DMS 273 (cell line): ENCODE results near the gene UBASH3A.

Experiments used
- DNase-seq: peaks from one replicate; lab custom pipeline; 2025; ENCODE audit not compliant: unreplicated experiment; lab: John Stamatoyannopoulos, UW

Gene UBASH3A, protein sequence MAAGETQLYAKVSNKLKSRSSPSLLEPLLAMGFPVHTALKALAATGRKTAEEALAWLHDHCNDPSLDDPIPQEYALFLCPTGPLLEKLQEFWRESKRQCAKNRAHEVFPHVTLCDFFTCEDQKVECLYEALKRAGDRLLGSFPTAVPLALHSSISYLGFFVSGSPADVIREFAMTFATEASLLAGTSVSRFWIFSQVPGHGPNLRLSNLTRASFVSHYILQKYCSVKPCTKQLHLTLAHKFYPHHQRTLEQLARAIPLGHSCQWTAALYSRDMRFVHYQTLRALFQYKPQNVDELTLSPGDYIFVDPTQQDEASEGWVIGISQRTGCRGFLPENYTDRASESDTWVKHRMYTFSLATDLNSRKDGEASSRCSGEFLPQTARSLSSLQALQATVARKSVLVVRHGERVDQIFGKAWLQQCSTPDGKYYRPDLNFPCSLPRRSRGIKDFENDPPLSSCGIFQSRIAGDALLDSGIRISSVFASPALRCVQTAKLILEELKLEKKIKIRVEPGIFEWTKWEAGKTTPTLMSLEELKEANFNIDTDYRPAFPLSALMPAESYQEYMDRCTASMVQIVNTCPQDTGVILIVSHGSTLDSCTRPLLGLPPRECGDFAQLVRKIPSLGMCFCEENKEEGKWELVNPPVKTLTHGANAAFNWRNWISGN

DNA sequence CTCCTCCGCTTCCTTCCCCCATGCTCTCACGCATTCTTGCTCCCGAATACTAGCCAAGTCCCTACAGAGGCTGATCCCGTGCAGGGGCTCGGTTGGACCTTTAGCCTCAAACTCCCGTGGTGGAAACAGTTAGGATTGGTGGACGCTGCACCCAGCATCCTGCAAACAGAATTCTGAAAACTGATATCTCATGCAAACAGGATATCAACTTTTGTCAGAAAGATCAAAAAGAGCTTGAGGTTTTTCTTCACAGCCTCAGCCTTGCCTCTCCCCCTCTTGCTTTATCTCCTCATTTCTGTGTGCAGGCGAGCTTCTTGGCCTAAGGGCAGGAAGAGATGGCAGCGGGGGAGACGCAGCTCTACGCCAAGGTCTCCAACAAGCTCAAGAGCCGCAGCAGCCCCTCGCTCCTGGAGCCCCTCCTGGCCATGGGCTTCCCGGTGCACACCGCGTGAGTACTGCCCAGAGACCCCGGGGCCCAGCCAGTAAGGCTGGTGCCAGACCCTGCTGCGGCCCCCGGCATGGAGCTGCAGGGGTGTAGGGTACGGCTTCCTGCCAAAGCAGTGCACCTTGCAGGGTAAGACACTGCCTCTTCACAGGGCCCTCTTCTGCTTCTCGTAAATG, at the start of gene UBASH3A:
TSS of gene UBASH3A (plus strand) at position 292 of the 621 bp plus-strand sequence. CDS start at position 336, 44 bp downstream.
- DNase-seq: no peak

DNA sequence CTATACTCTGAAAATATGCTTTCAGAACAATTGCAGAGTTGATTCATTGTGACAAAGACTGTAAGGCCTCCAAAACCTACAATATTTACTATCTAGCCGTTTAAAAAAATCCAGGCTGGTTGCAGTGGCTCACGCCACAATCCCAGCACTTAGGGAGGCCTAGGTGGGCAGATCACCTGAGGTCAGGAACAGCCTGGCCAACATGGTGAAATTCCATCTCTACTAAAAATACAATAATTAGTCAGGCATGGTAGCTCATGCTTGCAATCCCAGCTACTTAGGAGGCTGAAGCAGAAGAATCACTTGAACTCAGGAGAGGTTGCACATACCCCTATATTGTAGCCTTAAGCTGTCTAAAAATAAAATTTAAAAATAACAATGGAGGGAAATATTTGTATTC, 47.7 kb upstream of the UBASH3A start:
- no peak for DNase-seq

DNA sequence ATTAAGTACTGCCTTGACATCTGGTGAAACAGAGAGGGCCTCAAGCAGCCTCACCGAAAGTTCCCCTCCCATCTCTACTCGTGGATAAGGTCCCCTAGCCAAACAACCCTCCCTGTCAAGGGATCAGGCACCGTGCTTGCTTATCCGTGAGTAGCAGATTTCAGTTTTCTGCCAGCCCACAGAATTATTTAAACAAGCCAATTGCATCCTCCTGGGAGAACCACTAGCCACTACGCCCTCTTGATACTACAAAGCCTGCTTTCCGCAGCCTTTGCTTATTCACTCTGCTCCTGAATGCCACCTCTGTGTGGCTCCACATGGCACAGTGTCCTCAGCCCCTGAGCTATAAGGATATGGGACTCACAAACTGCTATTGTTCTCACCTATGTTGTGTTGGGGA, 47.1 kb upstream of the UBASH3A start:
- no peak for DNase-seq

DNA sequence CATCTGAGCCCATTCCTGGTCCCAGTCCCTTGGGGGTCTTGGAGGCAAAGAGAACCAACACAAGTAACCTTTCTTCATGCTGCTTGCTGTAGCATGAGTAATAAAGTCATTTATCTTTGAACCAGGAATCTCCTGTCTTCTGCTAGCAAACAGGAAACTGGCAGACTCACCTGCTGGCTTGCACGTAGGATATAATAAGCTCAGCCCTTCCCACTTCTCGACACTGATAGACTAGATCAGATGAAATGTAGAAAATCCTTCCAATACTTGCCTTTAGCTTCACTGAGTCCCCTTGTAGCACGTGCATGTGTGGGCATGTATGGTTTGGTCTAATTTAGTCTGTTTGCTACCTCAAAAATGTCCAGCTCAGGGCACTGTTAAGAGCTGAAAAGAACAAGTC, 46.4 kb upstream of the UBASH3A start:
- no peak for DNase-seq

DNA sequence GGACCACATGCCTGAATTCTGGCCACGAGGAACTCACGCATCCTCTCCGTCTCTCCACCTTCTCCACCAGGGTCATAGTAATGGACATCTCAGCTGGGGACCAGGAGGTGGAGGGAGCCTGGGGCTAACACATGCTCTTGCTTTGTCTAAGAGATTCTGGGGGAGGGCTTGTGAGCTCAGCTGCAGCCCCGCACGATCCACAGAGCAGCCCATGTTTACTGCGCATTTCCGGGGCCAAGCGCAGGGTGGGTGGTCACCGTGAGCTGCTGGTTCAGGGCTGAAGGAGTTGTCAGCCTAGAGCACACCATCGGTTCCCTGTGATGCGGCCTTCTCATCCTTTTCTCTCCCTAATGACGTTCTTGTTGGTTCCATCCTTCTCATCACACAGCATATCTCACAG, 45.4 kb upstream of the UBASH3A start:
- no peak for DNase-seq

DNA sequence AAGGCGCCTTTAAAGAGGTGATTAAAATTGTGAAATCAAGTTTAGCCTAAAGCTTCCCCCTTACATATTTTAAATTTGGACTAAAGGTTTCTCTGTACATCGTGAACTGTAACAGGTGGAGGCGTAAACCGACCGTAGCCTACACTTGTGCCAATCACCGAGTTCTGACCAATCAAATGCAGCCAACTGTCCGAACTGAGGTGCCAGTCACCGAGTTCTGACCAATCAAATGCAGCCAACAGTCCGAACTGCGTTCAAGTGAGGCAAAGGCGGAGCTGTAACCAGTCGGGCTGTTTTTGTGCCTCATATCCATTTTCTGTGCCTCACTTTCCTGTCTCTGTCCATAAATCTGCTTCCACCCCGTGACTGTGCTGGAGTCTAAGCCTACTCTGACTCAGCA, 44.8 kb upstream of the UBASH3A start:
- no peak for DNase-seq

DNA sequence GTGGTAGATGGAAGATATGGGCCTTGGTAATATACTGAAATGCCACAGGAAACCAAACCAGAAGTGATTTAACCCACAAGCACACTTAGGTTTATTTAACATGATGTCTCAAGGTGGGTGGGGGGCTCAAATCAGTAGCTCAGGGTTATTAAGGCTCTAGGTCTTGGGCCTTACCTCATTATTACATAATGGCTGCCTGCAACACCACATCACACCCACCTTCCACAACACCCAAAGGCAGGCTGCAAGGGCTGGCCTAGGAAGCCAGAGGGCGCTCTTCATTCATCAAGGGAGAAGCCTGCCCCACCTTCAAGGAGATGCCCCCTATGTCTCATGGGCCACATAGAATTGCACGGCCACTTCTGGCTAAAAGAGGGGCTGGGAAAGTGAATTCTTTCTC, 43.4 kb upstream of the UBASH3A start:
- peak; percentile 38 for DNase-seq

DNA sequence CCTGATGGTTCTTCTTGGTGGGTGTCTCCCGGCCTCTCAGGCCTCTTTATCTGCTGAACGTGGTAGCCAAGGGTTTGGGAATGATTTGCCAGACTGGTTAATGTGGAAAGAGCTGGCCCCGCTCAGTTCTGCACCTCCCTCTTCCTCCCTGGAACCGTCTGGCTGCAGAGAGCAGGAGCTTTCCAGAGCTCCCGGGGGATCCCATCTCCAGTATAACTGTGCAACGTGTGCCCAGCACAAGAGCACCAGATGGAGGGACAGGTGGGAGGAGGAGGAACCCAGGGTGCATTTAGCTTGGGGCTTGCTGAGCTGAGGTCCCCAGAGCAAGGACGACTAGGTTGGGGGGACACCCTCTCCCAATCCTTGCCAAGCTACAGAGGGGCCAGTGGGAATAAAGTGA, 42.4 kb upstream of the UBASH3A start:
- peak; percentile 92 for DNase-seq

DNA sequence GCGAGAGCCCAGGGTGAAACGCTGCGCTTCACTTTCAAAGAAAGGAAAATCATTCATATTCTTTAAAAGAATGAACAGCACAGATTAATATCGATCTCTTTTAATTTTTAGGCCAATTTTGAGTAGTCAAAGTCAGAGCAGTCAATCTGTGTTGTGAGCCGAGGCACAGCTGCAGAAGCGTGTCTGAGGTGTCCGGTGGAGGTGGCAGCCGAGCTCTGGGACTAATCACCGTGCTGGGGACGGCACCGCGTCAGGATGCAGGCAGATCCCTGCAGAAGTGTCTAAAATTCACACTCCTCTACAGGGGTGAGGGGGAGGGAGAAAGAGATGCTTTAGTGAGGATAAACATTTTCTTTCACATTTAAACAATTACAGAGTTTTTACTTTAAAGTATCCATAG, 41.5 kb upstream of the UBASH3A start:
- no peak for DNase-seq

DNA sequence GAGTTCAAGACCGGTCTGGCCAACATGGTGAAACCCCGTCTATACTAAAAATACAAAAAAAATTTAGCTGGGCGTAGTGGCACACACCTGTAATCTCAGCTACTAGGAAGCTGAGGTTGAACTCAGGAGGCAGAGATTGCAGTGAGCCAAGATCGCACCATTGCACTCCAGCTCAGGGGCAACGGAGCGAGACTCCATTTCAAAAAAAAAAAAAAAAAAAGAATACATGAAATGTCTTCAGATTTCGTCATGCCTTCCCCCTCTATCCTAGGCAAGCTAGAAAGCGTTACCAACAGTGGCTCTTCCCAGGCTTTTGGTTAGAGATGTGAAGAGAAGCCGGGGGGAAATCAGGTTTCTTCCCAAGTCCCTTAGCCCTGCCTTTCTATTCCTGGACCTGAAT, 41.0 kb upstream of the UBASH3A start:
- no peak for DNase-seq

DNA sequence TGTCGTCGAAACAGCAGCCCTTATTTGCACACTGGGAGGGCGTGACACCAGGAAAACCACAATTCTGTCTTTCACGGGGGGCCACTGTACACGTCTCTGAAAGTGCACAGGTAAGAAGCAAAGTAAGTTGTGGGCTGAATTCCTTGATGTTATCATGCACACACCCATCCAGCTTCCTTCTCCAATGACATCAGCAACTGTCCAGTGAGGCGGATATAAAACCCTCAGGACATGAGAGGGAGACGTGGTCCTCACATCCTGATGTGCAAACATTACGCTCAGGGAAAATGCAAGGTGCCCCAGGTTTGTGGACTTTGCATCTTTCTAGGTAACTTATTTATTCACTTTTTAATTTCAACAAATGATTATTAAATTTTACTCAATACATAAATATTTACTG, 40.4 kb upstream of the UBASH3A start:
- DNase-seq: no peak

DNA sequence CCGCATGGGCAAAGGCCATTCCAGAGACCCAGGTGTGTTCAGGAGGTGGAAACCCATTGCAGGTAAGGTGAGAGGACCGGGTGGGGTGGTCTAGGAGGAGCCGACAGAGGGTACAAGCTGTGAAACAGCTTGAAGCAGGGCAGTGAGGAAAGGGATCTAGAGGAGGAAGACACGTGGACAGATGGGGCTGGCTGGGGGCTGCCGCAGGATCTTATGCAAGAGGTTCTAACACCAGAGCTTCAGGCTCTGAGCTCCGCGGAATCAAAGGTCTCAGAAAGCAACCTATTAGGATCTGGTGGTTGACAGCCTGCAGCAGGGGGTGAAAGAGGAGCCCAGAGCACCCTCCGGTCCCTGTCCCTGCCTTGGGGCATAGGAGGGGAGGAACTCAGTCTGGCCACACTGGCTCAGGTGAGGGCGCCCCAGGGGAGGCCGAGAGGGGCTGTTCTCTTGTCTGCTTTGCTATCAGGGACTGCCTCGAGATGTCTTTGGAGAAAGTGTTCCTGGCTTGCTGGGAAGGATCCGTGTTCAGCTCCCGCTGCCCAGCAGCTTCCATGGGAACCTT, 39.3 kb upstream of the UBASH3A start:
- DNase-seq: peak; percentile 23

DNA sequence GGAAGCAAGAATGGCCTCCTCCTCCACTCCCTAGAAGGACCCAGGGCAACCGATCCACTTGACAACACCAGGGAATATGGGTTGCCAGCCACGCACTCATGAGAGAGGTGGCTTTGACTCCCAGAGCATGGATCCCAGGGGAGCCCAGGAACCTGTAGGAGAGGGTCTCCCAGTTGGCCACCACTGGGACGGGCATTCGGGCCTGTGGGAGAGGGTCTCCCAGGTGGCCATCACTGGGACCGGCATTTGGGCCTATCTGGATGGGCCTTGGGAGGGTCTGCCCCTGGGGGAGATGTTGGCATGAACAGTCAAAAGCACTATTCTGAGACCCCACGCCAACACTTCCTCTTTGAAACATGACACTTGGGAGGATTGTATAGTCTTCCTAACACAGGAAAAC, 37.9 kb upstream of the UBASH3A start:
- no peak for DNase-seq

DNA sequence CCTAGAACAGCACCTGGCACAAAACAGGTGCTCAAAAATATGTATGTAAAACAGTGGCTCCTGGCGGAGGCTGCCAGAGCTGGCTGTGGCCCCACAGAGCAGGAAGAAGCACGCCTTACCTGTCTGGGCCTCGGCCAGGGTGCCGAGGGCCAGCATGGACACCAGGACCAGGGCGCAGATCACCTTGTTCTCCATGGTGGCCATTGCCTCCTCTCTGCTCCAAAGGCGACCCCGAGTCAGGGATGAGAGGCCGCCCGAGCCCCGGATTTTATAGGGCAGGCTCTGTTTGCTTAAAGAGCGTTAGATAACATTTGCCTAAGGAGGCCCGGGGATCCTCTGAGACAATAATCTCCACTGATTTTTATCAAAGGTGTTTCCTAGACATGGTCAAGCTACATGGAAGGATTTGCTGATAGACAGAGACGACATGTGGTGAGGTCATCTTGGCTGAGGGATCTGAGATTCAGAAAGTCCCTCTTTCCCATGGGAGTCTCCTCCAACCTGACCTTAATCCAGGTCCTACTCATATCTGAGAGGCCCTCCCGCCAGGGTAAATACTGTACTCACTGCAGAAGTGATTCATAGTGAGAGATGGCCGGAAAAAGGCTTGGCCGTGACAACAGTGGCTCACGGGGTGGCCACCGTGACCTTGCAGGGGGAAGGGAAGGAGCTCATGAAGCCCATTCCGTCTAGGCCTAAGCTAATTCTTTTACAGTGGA, 37.3 kb upstream of the UBASH3A start, which contains the start of gene TFF1:
TSS of gene TFF1 (minus strand) at position 244 of the 719 bp plus-strand sequence. CDS start at position 204, 40 bp downstream.
- no peak for DNase-seq

DNA sequence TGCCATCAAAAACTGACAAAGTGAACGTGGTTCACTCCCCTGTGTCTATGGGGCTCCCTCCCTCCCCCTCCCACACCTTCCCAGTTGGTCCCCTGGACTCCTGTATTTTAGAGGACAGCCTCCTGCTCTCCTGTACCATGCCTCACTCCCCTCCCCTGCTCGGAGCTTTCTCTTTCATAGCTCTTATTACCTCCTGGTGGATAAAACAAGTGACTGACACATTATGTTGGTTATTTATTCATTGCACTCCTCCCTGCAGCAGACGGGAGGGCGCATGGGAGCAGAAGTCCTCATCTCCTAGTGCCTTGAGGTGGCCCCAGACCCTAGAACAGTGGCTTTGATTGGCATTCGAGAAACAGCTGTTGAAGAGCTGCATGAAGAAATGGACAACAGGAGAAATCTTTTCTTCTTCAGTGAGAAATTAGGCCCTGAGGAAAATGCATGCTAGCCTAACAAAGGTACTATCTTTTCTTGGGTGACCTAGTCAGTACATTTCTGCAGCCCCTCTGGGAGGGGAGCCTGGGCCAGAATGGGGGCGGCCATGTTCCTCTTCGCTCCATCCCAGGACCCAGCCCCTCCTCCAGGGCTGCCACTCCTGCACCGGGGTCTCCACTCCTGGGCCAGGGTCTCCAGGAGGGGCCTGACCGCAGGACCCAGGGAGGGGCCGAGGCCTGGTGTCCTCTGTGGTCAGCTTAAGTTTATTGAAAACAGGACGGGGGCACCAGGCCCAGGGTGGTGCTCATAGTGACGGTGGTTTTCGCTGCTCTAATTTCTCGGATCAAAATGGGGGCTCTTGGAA, 36.1 kb upstream of the UBASH3A start:
- peak; percentile 24 for DNase-seq

DNA sequence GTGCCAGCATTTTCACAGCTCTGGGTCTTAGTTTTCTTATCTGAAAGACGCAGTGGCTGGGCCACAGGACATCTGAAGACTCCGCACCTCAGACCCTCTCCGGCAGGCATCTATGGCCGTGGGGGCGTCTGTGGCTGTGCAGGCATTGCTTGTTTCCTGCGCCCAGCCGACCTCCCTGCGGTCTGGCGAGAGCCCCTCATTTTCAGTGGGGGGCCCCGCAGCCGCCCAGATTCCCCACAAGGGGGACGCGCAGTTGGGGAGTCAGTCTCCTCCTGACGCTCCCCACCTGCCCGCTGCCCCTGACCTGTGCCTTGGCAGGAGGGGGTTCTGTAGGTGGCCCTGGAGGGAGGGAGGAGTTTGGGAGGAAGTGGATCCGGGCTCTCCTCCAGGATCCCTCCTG, 33.9 kb upstream of the UBASH3A start:
- no peak for DNase-seq

DNA sequence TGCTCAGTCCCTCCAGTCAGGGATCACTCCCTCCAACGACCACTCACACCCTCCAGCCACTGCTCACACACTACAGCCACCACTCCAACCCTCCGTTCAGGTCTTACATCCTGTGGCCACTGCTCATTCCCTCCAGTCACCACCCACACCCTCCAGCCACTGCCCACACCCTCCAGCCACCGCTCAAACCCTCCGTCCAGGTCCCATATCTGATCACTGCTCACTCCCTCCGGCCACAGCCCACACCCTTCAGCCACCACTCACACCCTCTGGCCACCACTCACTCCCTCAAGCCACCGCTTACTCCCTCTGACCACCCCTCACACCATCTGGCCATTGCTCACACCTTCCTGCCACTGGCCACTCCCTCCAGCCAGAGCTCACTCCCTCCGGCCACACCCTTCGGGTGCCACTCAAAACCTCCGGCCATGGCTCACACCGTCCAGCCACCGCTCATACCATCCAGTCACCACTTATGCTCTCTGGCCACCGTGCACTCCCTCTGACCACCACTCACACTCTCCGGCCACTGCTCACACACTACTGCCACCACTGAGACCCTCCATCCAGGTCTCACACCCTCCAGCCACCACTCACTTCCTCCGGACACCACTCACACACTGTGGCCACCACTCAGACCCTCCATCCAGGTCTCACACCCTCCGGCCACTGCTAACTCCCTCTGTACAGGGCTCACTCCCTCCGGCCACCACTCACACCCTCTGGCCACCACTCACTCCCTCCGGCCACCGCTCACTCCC, 32.6 kb upstream of the UBASH3A start:
- DNase-seq: no peak

DNA sequence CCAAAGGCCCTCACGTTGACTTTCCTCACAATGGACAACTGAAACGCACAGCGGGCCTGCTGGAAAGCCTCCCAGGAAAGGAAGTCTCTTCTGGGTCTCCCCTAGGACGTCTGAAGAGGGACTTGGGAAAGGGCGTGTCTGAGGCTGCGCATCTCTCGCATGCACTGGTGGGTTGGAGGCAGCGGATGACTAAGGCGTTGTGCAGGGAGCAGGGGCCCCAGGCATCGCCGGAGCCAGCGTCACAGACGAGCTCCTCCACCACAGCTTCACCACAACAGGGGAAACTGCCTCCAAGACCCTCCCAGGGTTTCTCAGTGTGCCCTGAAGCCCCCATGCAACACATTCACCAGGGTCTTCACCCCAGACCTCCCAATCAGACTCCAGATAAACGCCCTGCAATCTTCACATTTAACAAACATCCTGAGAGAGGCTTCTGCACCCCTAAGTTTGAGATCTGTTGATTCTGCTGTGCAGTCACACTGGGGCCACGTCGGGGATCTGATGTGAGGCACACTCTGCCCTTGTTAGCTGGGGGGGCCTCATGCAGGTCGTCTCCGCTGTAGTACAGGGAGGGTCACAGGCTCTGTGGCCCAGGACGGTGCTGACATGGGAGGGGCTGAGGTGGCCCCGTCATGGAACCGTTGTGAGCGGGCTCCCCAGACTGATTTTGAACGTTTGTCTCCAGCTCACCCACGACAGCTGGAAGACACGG, 30.4 kb upstream of the UBASH3A start:
- no peak for DNase-seq

DNA sequence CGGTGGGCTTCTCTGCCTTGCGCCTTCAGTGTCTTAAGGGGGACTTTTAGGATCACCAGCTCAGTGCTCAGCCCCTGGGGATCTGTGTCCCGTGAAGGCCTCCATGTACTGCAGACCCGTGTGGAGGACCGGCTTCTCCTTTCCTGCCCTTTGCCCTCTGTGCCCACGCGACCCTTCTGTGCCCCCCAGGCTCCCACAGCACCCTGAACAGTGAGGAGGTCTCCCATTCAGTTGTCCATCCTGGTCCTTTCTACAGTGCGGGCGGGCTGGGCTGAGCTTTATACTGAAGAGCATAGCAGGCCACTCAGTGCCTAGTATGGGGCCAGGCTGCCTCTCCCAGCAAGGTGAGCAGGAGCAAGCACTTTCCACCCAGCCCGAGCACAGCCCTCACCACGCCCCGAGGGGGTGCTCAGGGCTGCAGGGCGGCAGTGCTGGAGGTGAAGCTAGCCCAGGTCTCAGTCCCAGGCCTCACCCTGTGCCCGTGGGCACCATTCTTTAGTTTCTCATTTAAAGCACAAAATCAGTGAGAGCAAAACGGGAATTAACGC, 29.7 kb upstream of the UBASH3A start:
- no peak for DNase-seq
